Activated T-cell treated with anti-CD3 and anti-CD28 coated beads for 1 hour (primary cell): ENCODE data around the gene ANKRD60.

Source experiments
- DNase-seq: peaks from one replicate; pipeline ENCODE4 v3.0.0-alpha.2; 2020; ENCODE audit warnings: low read depth

The ANKRD60 gene

GRCh38 chr20:58228484-58229197 is at the start of gene ANKRD60:
Gene ANKRD60 (minus strand): TSS chr20:58228653. CDS start chr20:58228653, 0 bp downstream.
- no peak for DNase-seq

GRCh38 chr20:58277578-58278472 is 49.4 kb upstream of the ANKRD60 start:
- DNase-seq: no peak

- no peak for DNase-seq
Observed at GRCh38 chr20:58277107-58277506, 48.7 kb upstream of the ANKRD60 start.

- DNase-seq: no peak
Observed at GRCh38 chr20:58274384-58274783, 45.9 kb upstream of the ANKRD60 start.

- no peak for DNase-seq
Observed at GRCh38 chr20:58271606-58272351, 43.3 kb upstream of the ANKRD60 start.

GRCh38 chr20:58268936-58269619 is 40.6 kb upstream of the ANKRD60 start:
- DNase-seq: no peak

- DNase-seq: no peak
Observed at GRCh38 chr20:58268421-58268821, 40.0 kb upstream of the ANKRD60 start.

- DNase-seq: no peak
Observed at GRCh38 chr20:58267389-58268215, 39.1 kb upstream of the ANKRD60 start.

- DNase-seq: no peak
Observed at GRCh38 chr20:58264271-58264670, 35.8 kb upstream of the ANKRD60 start.

- DNase-seq: no peak
Observed at GRCh38 chr20:58261660-58262059, 33.2 kb upstream of the ANKRD60 start.

GRCh38 chr20:58260006-58260405 is 31.6 kb upstream of the ANKRD60 start:
- DNase-seq: no peak

GRCh38 chr20:58256842-58257241 is 28.4 kb upstream of the ANKRD60 start:
- DNase-seq: no peak

GRCh38 chr20:58256307-58256706 is 27.9 kb upstream of the ANKRD60 start:
- DNase-seq: no peak

- no peak for DNase-seq
Observed at GRCh38 chr20:58254890-58255289, 26.4 kb upstream of the ANKRD60 start.

GRCh38 chr20:58251979-58252591 is 23.6 kb upstream of the ANKRD60 start:
- no peak for DNase-seq

GRCh38 chr20:58251348-58251978 is 23.0 kb upstream of the ANKRD60 start:
- no peak for DNase-seq

GRCh38 chr20:58246346-58246745 is 17.9 kb upstream of the ANKRD60 start:
- no peak for DNase-seq

- DNase-seq: no peak
Observed at GRCh38 chr20:58245931-58246330, 17.5 kb upstream of the ANKRD60 start.

- DNase-seq: no peak
Observed at GRCh38 chr20:58245181-58245891, 16.9 kb upstream of the ANKRD60 start.
